Inflammatory macrophage (primary cell): Measurements from ENCODE around the gene FOSL2.
A peak's percentile ranks its signal among the peaks of the same experiment; 100 is the strongest.

Source experiments
- DNase-seq, 2 donors: peaks; one replicate each; pipeline ENCODE4 v3.0.0-alpha.2; 2020 to 2022
- total RNA-seq, 18 experiments: gene quantifications; one replicate each; lab custom pipeline; 2026; ENCODE audit warnings: mixed read lengths in 6 of 18, inconsistent platforms in 2 of 18; lab: John Stamatoyannopoulos, UW

Gene FOSL2
- total RNA-seq: 32.0 to 175 (median 54.4) reads per million in 18 experiments

DNA sequence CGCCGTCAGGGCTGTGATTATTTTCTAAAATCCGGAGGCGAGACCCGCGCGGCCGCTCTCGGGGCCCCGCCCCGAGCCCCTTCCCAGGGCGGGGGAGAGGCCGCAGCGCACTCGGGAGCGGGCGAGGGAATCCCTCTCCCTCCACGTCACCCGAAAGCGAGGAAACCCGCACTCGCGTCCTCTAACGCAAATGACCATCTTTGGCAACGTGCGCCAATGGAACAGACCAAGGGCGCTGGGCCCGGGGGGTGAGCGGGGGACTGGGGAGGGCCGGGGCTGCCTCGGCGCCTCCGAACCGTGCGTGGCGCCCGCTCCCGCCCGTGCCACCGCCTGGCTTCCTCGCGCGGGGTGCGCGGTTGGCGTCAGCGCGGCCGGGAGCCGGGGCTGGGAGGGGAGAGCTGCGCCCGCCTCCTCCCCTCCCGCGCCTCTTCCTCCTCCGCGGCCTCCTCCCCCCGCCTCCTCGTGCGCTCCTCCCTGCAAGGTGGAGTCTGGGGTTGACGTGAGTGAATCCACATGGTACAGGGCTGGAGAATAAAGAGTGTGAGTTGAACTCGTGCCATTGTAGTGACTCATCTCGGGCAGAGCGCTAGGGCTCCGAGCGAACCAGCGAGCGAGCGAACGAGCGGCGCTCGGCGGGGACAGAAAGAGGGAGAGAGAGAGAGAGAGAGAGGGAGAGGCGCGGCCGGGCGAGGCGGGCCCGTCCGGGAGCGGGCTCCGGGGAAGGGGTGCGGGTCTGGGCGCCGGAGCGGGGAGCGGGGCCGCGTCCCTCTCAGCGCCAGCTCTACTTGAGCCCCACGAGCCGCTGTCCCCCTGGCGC, at the start of gene FOSL2:
Gene FOSL2, plus strand, starts transcription at position 562 of the 817 bp plus-strand sequence. CDS start 863 bp downstream, outside the sequence.
- peak; percentile 95 to 96 for DNase-seq

DNA sequence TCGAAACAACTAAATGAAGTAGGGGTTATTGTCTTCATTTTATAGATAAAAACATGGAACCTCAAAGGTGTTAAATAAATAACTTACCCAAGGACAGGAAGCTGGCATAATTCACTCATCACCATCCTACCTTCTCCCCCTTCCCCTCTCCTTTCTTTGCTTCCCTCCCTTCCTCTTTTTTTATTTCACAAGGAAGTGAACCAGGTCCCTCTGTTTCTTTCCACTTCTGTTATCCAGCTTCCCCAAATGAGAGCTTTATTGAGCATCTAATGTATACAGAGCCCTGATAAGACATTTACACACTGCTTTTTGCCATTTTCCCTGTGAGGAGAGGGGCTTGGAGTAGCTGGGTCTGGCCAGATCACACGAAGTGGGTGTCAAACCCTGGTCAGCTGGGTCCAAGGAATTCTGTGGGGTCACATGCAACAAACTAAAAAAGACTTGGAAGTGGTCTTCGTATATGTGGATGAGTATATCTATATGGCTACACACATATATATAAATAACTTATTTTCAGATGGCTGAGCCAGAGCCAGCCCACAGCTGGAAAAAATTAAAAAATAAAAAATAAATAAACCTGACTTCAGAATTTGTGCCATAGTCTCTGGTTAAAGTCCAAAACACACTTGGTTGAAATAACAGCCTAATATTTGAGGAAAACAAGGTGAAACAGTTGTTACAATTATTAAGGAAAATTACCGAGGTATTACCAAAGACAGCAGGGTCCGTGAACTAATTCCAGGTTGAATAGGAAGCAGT, 49.3 kb upstream of the FOSL2 start:
- DNase-seq: peak; percentile 42 to 74

- no peak for DNase-seq
Observed at GRCh38 chr2:28343971-28344715, 48.5 kb upstream of the FOSL2 start.

DNA sequence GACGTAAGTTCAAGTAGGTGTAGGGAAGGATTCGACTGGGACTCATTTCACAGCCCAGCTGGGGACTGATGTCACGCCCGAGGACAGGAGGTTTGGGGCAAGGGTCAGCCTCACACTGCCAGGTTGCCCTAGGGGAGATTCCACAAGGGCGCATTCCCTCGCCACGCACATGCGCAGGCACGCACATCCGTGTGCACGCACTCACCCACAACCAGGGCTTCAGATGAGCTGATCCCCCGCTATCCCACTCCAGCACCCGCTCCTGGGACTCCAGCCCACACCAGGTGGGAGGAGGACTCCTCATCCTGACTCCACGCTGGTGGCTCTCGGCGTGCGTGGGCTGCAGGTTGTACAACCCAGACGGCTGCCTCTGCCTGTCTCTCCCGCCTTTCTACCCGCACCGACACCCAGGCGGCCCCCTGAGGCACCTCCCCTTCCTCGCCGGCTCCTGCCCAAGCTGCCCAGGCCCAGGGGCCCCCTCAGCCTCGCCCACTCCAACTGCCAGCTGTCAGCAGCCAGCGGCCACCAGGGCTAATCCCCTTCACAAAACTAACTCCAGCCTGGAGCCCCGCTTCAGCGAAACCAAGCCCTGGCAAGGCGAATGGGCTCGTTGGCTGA, 47.8 kb upstream of the FOSL2 start:
- no peak for DNase-seq

GRCh38 chr2:28345619-28346018, 47.0 kb upstream of the FOSL2 start:
- no peak for DNase-seq

DNA sequence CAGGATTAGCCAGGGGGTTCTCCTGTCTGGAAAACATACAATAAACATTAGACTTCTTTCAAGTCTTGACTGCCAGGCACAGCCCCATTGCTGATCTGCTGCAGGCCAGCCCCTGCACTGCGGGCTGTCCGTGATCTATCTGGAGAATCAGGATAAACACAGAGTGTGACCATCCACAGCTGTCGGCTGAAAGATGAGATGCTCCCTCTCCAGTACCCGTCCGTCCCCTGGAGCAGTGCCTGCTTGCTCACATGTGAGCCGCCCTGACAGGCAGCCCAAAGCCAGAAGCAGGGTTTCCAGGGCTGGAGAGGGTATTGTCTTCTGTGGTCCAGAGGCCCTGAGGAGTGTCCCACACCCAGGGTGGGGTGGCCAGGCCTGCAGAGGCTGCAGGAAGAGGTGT, 46.1 kb upstream of the FOSL2 start:
- DNase-seq: no peak

DNA sequence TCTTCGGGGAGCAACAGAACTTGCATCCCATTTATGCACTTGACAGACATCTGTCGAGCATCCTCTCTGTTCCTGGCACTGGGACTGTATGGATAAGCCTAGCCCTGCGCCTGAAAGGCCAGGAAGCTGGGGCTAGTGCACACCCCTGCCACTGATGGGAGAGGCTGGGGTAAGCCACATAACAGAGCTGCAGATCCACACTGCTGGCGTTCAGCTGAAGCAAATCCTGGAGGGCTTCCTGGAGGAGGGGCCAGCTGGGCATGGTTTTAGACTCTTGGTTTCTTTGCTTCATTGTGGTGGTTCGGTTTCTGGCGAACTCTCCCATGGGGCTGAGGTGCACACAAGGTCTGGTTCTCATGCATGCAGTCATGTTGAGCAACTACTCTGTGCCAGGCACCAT, 45.5 kb upstream of the FOSL2 start:
- DNase-seq: no peak

GRCh38 chr2:28347596-28347995, 45.1 kb upstream of the FOSL2 start:
- DNase-seq: no peak

DNA sequence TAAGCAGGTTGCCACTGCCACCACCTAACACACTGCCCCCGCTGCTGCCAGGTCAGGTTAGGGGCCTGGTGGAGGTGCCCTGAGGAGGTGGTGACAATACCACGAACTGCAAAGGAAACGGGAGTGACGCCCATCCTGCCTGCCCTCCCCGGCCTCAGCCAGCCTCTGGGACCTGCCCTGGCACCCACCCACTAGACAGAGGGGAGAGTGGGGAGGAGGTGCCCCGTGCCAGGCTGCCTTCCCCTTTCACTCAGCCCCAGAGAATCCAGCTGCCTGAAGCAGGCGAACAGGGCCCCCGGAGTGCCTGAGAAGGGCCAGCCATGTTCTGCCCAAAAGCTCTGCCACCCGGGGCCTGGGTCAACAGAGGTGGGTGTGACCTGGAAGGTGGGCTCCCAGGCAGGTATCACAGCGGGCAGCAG, 44.5 kb upstream of the FOSL2 start:
- DNase-seq: no peak

GRCh38 chr2:28348921-28349320, 43.7 kb upstream of the FOSL2 start:
- DNase-seq: no peak

GRCh38 chr2:28349546-28350165, 43.0 kb upstream of the FOSL2 start:
- no peak for DNase-seq

GRCh38 chr2:28350196-28350595, 42.5 kb upstream of the FOSL2 start:
- no peak for DNase-seq

DNA sequence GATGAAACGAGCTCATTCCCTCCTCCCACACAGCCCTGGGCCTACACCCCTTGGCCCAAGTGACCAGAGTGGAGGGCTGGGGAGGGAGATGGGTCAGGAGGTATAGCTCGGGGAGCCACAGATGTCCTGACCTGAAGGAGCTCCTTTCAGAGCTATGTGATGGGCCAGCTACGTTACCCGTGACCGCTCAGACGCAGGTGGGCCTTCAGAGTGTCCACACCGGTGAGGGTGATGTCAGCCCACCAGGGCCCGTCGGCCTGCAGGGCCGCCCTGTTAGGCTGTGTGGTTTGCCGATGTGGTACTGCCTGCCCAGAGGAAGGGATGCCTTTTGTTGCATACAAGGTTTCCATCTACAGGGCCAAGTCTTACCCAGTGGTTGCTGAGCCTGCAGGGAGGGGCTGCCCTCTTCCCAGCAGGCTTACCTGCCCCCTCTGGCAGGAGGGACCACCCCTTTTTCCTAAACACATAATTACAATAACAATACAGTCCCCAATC, 41.8 kb upstream of the FOSL2 start:
- no peak for DNase-seq

DNA sequence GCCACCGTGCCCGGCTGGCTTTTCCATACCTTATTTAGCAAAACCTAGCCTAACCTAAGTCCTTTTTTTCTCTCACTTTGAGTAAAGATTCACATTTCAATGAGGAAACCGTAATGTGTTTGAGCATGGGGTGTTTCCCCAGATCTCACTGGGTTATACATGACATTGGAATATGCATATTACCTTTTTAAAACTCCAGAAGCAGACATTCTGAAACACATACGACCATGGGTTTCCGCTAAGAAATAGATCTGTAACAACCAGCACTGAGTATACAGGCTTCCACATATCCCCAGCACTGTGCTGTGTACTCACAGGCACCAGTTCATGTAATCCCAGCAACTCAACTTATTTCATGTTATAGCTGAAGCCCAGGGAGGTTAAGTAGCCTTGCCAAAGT, 41.0 kb upstream of the FOSL2 start:
- DNase-seq: no peak

DNA sequence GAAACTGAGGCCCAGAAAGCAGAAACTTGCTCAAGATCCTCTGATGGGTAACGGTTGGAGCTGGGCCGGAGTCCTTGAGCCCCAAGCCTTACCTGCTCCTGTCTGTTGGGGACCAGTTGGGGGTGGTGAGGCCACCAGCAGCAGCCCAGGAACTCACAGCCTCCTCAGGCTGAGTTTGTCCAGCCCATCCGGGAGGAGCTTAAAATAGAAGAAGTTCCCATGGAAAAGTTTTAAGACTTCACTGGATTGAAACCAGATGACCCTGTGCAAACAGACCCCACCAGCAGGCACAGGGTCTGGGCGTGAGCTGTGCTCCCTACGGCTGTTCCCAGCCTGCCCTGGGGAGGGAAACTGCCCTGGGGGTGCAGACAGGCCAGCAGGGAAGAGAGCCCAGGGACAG, 40.6 kb upstream of the FOSL2 start:
- DNase-seq: no peak

GRCh38 chr2:28352610-28353195, 40.0 kb upstream of the FOSL2 start:
- DNase-seq: no peak

DNA sequence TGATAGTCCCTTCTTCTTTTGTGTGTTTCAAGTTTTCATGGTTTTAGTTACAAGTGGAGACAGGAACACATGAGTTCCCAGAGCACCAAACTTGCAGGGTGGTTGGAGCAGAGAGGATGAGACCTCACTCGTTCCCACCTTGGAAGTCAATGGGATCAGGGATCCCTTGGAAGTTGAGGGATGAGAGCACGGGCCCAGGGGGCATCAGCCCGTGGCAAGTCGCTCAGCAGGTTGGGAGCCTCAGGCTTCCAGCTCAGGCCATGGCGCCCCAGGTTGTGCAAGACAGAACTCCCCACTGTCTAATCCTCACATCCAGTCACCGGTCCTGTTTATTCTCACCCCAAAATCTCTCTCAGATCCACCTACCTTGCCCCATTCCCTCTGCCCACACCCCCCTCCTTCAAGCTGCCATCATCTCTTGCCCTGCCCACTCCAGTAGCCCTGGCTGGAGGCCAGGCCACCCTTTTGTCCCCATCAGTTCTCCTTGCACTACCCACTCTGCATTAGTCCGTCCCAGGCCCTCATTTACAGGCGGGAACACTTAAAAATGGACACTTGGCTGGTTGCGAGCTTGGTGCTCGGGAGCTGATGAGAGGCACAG, 37.6 kb upstream of the FOSL2 start:
- DNase-seq: no peak

DNA sequence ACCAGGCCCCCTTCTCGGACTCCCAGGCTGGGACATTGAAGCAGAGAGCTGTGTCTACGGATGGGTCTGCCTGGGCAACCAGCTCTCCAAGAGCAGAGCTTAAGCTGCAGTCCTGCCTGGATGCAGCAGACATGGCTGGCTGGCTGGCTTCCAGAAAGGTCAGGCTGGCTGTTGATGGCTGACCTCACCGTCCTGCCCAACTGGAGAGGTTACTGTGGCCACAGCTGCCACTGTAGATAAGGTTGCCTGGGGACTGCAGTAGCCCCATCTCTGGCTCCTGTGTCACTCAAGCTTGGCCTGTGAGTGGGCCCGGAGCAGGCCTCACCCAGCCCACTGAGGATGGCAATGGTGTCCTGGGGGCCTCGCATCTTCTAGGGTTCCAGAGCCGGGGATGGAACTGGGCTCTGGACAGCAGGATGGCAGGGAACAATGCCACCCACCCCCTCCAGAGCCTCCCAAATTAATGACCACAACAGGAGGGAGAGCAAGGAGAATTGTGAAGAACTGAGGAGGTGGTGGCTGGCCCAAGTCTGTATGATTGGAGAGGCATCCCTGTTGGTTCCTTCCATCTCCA, 37.0 kb upstream of the FOSL2 start:
- no peak for DNase-seq

GRCh38 chr2:28356095-28356911, 36.4 kb upstream of the FOSL2 start:
- peak in 1 of 2 donors; percentile 22 for DNase-seq

GRCh38 chr2:28357055-28357454, 35.6 kb upstream of the FOSL2 start:
- no peak for DNase-seq
